GM13976 (cell line): ENCODE data around the gene DDX10.

Source experiments
- DNase-seq: peaks from one replicate; pipeline ENCODE4 v3.0.0; 2012; ENCODE audit warnings: low spot score
- CTCF ChIP-seq: IDR thresholded peaks from 2 replicates; pipeline ENCODE4 v1.5.1; 2012; ENCODE audit warnings: borderline replicate concordance, mild to moderate bottlenecking; ENCODE audit not compliant: insufficient read depth; ENCODE audit errors: extremely low read depth, missing control alignments, control extremely low read depth
- in situ Hi-C: fragments of 300-500 bp; cut with MboI; formaldehyde crosslinking; loops from one replicate; pipeline ENCODE4 v1.12.0; 2022; ENCODE audit warnings: low sequenced_read_pairs, mixed read lengths, inconsistent platforms; ENCODE audit not compliant: unreplicated experiment

DDX10 gene

GRCh38 chr11:108970221-108970991 lies 305.5 kb downstream of the DDX10 start:
- no peak for TF ChIP-seq CTCF
- in situ Hi-C loops: no loop called here
- DNase-seq: no peak

GRCh38 chr11:108973402-108974162 lies 308.7 kb downstream of the DDX10 start:
- no peak for TF ChIP-seq CTCF
- no peak for DNase-seq
- in situ Hi-C loops: no loop called here

GRCh38 chr11:108975026-108975425 lies 310.2 kb downstream of the DDX10 start:
- in situ Hi-C loops: no loop called here
- TF ChIP-seq CTCF: no peak
- no peak for DNase-seq

GRCh38 chr11:108975641-108976071 lies 310.8 kb downstream of the DDX10 start:
- DNase-seq: no peak
- in situ Hi-C loops: no loop called here
- no peak for TF ChIP-seq CTCF

- in situ Hi-C loops: no loop called here
- TF ChIP-seq CTCF: no peak
- DNase-seq: no peak
Measured at GRCh38 chr11:108983636-108984420, 319.0 kb downstream of the DDX10 start.

GRCh38 chr11:108984523-108984922 lies 319.7 kb downstream of the DDX10 start:
- no peak for DNase-seq
- TF ChIP-seq CTCF: no peak
- in situ Hi-C loops: no loop called here
